ENCODE results near the gene ATE1.

The ATE1 gene

DNA sequence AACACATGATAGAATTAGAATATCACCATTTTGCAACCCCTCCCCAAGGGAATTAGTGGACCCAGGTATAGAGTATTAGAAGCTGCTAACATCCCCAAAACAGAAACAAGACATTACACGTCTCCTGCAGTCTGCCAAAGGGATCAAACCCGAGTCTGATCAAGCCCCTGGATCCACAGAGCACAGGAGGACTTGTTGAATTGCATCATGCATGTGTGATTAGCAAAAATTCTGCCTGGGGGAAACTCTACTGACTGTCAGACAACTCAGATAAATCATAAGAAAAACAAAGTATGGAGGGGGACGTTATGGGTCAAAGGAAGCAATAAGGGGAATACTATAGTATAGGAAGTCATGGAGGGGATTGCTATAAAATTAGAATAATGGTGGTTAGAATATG, 212.8 kb downstream of the ATE1 start:
- H3K79me2 ChIP-seq (ENCODE audit: insufficient read depth, low read length): no peaks in the 10 kb centered on the region
- H3K27me3 ChIP-seq (ENCODE audit: insufficient read depth, low read length, poor library complexity): peaks cover 6% of the 10 kb centered on the region
- H3K36me3 ChIP-seq (ENCODE audit: insufficient read depth, low read length): no peaks in the 10 kb centered on the region
- H3K4me2 ChIP-seq (ENCODE audit: insufficient read depth, low read length): no peak overlapping the region
- ATAC-seq (ENCODE audit: insufficient read depth, low read depth) (no peak), DNase-seq (no peak)
- no peak overlapping the region for H3K4me3 ChIP-seq (ENCODE audit: low read depth in 1 of 2, low read length in 2 of 2)
- no peaks in the 10 kb centered on the region for H3K9me3 ChIP-seq (ENCODE audit: insufficient read depth, low read length, severe bottlenecking)
- no peak overlapping the region for H2AFZ ChIP-seq (ENCODE audit: low read depth, low read length)
- no peaks in the 10 kb centered on the region for H3K4me1 ChIP-seq (ENCODE audit: insufficient read depth, low read length)
- no peaks in the 10 kb centered on the region for H4K20me1 ChIP-seq (ENCODE audit: insufficient read depth, low read length)
- TF ChIP-seq, protein P1, sequence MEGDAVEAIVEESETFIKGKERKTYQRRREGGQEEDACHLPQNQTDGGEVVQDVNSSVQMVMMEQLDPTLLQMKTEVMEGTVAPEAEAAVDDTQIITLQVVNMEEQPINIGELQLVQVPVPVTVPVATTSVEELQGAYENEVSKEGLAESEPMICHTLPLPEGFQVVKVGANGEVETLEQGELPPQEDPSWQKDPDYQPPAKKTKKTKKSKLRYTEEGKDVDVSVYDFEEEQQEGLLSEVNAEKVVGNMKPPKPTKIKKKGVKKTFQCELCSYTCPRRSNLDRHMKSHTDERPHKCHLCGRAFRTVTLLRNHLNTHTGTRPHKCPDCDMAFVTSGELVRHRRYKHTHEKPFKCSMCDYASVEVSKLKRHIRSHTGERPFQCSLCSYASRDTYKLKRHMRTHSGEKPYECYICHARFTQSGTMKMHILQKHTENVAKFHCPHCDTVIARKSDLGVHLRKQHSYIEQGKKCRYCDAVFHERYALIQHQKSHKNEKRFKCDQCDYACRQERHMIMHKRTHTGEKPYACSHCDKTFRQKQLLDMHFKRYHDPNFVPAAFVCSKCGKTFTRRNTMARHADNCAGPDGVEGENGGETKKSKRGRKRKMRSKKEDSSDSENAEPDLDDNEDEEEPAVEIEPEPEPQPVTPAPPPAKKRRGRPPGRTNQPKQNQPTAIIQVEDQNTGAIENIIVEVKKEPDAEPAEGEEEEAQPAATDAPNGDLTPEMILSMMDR (IDR thresholded peaks at IDR 0.05; ENCODE audit: borderline replicate concordance, extremely low read depth, low read length, poor library complexity, severe bottlenecking): no peak
- no peak for TF ChIP-seq EZH2 (IDR thresholded peaks at IDR 0.05; ENCODE audit: borderline replicate concordance, low read depth, low read length, severe bottlenecking)
- H3K27ac ChIP-seq (ENCODE audit: low read length): no peak overlapping the region
- H3K9ac ChIP-seq (ENCODE audit: low read depth, low read length): no peak overlapping the region

DNA sequence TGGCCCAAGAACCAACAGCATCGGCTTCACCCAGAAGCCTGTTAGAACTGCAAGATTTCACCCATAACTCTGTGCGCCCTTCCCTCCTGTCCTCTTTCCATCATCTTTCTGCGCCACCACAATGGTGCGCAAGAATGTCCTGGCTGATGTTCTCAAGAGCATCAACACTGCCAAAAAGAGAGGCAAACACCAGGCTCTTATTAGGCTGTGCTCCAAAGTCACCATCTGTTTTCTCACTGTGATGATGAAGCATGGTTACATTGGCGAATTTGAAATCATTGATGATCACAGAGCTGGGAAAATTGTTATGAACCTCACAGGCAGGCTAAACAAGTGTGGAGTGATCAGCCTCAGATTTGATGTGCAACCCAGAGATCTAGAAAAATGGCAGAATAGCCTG, 214.3 kb downstream of the ATE1 start:
- Histone ChIP-seq H3K4me3 (ENCODE audit: low read depth in 1 of 2, low read length in 2 of 2) (no peak overlapping the region), H2AFZ (ENCODE audit: low read depth, low read length) (no peak overlapping the region), H4K20me1 (ENCODE audit: insufficient read depth, low read length) (no peaks in the 10 kb centered on the region), H3K27me3 (ENCODE audit: insufficient read depth, low read length, poor library complexity) (peaks cover 7% of the 10 kb centered on the region), H3K9me3 (ENCODE audit: insufficient read depth, low read length, severe bottlenecking) (no peaks in the 10 kb centered on the region), H3K27ac (ENCODE audit: low read length) (no peak overlapping the region), H3K4me2 (ENCODE audit: insufficient read depth, low read length) (no peak overlapping the region), H3K79me2 (ENCODE audit: insufficient read depth, low read length) (no peaks in the 10 kb centered on the region), H3K4me1 (ENCODE audit: insufficient read depth, low read length) (no peaks in the 10 kb centered on the region), H3K9ac (ENCODE audit: low read depth, low read length) (no peak overlapping the region), H3K36me3 (ENCODE audit: insufficient read depth, low read length) (no peaks in the 10 kb centered on the region)
- TF ChIP-seq EZH2 (IDR thresholded peaks at IDR 0.05; ENCODE audit: borderline replicate concordance, low read depth, low read length, severe bottlenecking): no peak
- TF ChIP-seq, protein P1 (IDR thresholded peaks at IDR 0.05; ENCODE audit: borderline replicate concordance, extremely low read depth, low read length, poor library complexity, severe bottlenecking): no peak
- DNase-seq: no peak
- no peak for ATAC-seq (ENCODE audit: insufficient read depth, low read depth)

DNA sequence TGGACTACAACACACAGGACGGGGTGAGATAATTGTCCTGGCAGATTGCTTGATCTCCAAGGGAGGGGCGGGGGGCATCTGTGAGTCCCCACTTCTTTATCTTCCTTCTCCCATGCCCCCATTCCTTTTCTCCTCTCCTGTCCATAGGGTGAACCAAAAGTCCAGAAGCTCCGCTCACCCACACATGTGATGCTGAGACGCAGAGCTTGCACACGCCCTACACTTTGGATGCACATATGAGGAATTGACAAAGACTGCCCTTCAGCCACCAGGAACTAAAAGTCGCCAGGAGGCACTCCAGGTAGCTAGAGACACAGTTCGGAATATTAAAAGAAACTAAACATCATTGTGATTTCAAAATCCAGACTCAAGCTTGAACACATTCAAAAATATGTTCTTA, 216.9 kb downstream of the ATE1 start:
- no peaks in the 10 kb centered on the region for H3K79me2 ChIP-seq (ENCODE audit: insufficient read depth, low read length)
- no peak overlapping the region for H2AFZ ChIP-seq (ENCODE audit: low read depth, low read length)
- DNase-seq (no peak), ATAC-seq (ENCODE audit: insufficient read depth, low read depth) (no peak)
- H3K9me3 ChIP-seq (ENCODE audit: insufficient read depth, low read length, severe bottlenecking): no peaks in the 10 kb centered on the region
- H3K27me3 ChIP-seq (ENCODE audit: insufficient read depth, low read length, poor library complexity): peaks cover 7% of the 10 kb centered on the region
- H3K4me2 ChIP-seq (ENCODE audit: insufficient read depth, low read length): no peak overlapping the region
- no peak overlapping the region for H3K4me3 ChIP-seq (ENCODE audit: low read depth in 1 of 2, low read length in 2 of 2)
- H3K36me3 ChIP-seq (ENCODE audit: insufficient read depth, low read length): no peaks in the 10 kb centered on the region
- no peaks in the 10 kb centered on the region for H4K20me1 ChIP-seq (ENCODE audit: insufficient read depth, low read length)
- no peaks in the 10 kb centered on the region for H3K4me1 ChIP-seq (ENCODE audit: insufficient read depth, low read length)
- H3K27ac ChIP-seq (ENCODE audit: low read length): no peak overlapping the region
- H3K9ac ChIP-seq (ENCODE audit: low read depth, low read length): no peak overlapping the region
- TF ChIP-seq EZH2 (IDR thresholded peaks at IDR 0.05; ENCODE audit: borderline replicate concordance, low read depth, low read length, severe bottlenecking): no peak
- TF ChIP-seq, protein P1 (IDR thresholded peaks at IDR 0.05; ENCODE audit: borderline replicate concordance, extremely low read depth, low read length, poor library complexity, severe bottlenecking): no peak

DNA sequence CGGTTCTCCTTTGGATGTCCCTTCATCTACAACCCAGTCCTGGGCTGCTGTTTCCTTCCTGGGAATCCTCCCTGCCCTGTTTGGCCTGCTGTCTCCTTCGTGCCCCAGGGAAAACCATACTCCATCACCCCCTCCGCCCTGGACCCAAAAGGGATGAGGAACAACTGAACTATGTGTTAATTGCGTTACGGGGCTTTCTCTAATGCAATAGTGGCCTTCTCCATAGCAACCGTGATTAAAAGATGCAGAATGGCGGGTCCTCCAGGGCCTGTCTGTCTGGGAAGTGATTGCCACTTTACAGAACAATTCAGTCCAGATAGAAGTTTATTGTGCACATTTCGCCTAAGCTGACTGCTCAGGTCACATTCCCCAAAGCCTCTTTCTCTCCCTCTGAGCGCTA, 217.6 kb downstream of the ATE1 start:
- no peak overlapping the region for H3K4me2 ChIP-seq (ENCODE audit: insufficient read depth, low read length)
- ATAC-seq (ENCODE audit: insufficient read depth, low read depth) (no peak), DNase-seq (no peak)
- H3K4me1 ChIP-seq (ENCODE audit: insufficient read depth, low read length): no peaks in the 10 kb centered on the region
- H3K9ac ChIP-seq (ENCODE audit: low read depth, low read length): no peak overlapping the region
- peaks cover 7% of the 10 kb centered on the region for H3K27me3 ChIP-seq (ENCODE audit: insufficient read depth, low read length, poor library complexity)
- no peak overlapping the region for H3K4me3 ChIP-seq (ENCODE audit: low read depth in 1 of 2, low read length in 2 of 2)
- no peaks in the 10 kb centered on the region for H4K20me1 ChIP-seq (ENCODE audit: insufficient read depth, low read length)
- no peaks in the 10 kb centered on the region for H3K36me3 ChIP-seq (ENCODE audit: insufficient read depth, low read length)
- no peaks in the 10 kb centered on the region for H3K79me2 ChIP-seq (ENCODE audit: insufficient read depth, low read length)
- H3K9me3 ChIP-seq (ENCODE audit: insufficient read depth, low read length, severe bottlenecking): no peaks in the 10 kb centered on the region
- H2AFZ ChIP-seq (ENCODE audit: low read depth, low read length): no peak overlapping the region
- TF ChIP-seq, protein P1 (IDR thresholded peaks at IDR 0.05; ENCODE audit: borderline replicate concordance, extremely low read depth, low read length, poor library complexity, severe bottlenecking): no peak
- TF ChIP-seq EZH2 (IDR thresholded peaks at IDR 0.05; ENCODE audit: borderline replicate concordance, low read depth, low read length, severe bottlenecking): no peak
- H3K27ac ChIP-seq (ENCODE audit: low read length): no peak overlapping the region
